ENCODE data around the gene GSTM1.
A peak's percentile ranks its signal among the peaks of the same experiment; 100 is the strongest.
"Not testable (repeated sequence)": the region's sequence is repeated elsewhere in the genome, so short reads cannot be mapped to it uniquely, and the experiment has no call there.

GSTM1 gene

GRCh38 chr1:109704173-109704572, 16.6 kb downstream of the GSTM1 start:
- DNase-seq = no peak

DNA sequence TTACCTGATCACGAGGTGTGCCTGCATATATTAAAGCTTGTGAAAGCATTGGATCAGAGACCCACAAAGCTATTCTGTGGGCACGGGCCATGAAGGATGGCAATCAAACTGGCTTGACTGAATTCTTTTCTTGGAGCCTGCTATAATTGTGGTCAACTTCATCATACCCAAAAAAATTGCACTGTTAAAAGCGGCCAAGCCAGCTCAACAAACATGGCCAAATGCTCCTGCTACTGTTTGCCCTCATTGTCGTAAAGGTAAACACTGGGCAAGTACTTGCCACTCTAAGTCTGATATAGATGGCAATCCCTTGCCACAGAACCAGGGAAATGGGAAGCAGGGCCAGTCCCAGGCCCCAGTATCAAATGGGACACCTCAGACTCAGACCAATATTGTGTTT, 17.8 kb downstream of the GSTM1 start:
- DNase-seq = no peak

- not testable (repeated sequence) for DNase-seq
These were observed 21.3 kb downstream of the GSTM1 start for GRCh38 chr1:109708949-109709348.

GRCh38 chr1:109709822-109710221, 22.2 kb downstream of the GSTM1 start:
- DNase-seq = not testable (repeated sequence)

DNA sequence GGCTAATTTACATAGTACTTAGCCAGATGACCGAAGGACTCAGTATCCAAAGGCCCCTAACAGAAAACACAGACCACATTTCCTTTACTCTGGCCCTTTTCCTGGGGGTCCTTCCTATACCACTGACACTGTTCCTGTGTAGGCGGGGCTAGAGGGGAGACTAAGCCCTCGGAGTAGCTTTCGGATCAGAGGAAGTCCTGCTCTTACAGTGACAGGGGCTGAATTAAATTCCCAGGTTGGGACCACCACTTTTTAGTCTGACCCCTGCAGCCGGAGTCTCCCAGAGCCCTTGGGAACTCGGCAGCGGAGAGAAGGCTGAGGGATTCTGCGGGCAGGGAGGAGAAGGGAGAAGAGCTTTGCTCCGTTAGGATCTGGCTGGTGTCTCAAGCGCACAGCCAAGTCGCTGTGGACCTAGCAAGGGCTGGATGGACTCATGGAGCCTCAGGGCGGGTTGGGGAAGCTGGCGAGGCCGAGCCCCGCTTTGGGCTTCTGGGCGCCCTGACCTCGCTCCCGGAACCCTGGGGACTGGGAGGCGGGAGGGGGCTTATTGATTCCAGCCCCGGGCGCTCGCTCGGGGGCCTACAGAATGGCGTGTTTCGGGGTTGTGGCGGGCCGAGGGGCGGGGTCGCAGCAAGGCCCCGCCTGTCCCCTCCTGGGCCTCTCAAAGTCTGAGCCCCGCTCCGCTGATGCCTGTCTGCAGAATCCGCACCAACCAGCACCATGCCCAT, 24.1 kb downstream of the GSTM1 start, which contains the start of gene GSTM5:
Gene GSTM5 (plus strand): TSS at position 659 of the 728 bp plus-strand sequence. CDS start 62 bp downstream, at position 721.
- DNase-seq = peak; percentile 28

- DNase-seq = no peak
These were observed 24.8 kb downstream of the GSTM1 start for GRCh38 chr1:109712321-109712864.

DNA sequence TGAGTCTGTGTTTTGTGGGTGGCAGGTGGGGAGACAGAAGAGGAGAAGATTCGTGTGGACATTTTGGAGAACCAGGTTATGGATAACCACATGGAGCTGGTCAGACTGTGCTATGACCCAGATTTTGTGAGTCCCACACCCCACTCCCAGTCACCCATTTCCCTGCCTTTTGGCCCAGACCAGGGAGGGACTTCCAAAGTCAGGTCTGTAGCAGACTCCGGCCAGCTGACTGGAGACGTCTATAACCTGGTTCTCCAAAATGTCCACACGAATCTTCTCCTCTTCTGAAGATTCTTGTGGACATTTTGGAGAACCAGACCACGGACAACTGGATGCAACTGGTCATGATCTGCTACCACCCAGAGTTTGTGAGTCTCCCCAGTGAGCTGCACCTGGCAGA, 26.0 kb downstream of the GSTM1 start:
- no peak for DNase-seq

DNA sequence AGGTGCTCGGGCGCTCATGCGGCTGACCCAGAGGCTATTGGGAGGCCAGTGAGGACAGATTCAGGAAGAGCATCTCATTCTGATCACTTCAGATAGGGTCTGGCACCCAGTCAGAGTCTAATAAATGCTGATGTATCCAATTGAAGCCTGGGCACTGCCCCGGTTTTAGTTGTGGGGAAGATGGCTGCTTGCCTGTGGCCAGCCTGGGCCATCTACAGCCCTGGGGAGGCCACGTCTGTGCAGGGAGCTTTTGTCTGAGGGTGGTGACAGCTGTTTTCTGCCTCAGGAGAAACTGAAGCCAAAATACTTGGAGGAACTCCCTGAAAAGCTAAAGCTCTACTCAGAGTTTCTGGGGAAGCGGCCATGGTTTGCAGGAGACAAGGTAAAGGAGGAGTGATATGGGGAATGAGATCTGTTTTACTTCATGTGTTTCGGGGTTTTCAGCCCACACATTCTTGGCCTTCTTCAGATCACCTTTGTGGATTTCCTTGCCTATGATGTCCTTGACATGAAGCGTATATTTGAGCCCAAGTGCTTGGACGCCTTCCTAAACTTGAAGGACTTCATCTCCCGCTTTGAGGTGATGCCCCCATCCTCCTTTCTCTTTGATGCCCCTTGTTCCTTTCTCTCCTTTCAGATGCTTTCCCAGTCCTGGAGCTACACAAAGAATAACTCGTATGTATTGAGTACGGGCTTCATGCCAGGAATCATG, 27.2 kb downstream of the GSTM1 start:
- DNase-seq = no peak

- no peak for DNase-seq
These were observed 28.5 kb downstream of the GSTM1 start for GRCh38 chr1:109716121-109716520.

GRCh38 chr1:109716570-109717090, 29.0 kb downstream of the GSTM1 start:
- DNase-seq = no peak

- DNase-seq = no peak
These were observed 30.1 kb downstream of the GSTM1 start for GRCh38 chr1:109717729-109718128.

DNA sequence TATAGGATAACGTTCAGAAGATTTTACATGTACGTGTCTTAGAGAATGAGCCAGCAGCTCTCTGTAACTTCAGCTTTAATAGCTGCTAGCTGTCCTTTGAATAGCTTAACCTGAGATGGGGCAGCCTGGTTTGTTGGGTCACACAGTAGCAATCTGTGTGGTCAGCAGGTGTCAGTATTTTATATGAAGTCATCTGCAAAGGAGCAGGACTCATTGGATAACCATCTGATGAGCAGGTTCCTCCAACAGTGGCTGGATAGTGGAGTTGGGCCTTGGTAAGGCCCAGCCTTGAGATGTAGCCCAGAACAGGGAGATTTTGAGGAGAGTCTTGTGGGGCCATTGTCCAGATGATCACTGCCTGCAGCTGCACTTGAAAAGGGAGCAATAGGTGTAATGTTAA, 30.9 kb downstream of the GSTM1 start:
- no peak for DNase-seq

- DNase-seq = no peak
These were observed 31.8 kb downstream of the GSTM1 start for GRCh38 chr1:109719337-109719837.

GRCh38 chr1:109721042-109721441, 33.4 kb downstream of the GSTM1 start:
- no peak for DNase-seq

DNA sequence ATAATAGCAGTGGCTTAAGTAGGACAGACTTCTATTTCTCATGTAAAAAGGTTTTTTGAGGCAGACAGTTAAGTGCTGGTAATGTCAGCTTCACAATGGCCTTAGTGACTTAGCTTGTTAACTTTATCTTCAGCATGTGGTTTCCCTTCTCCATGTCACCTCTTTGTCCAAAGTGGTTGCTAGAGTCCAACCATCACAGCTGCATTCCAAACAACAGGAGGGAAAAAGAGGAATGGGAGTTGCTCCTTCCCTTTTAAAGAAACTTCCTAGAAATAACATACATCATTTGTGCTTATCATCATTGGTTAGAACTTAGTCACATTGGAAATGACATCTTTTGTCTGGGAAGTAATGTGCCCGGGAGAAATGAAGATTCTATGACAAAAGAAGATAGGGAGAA, 34.4 kb downstream of the GSTM1 start:
- DNase-seq = no peak

DNA sequence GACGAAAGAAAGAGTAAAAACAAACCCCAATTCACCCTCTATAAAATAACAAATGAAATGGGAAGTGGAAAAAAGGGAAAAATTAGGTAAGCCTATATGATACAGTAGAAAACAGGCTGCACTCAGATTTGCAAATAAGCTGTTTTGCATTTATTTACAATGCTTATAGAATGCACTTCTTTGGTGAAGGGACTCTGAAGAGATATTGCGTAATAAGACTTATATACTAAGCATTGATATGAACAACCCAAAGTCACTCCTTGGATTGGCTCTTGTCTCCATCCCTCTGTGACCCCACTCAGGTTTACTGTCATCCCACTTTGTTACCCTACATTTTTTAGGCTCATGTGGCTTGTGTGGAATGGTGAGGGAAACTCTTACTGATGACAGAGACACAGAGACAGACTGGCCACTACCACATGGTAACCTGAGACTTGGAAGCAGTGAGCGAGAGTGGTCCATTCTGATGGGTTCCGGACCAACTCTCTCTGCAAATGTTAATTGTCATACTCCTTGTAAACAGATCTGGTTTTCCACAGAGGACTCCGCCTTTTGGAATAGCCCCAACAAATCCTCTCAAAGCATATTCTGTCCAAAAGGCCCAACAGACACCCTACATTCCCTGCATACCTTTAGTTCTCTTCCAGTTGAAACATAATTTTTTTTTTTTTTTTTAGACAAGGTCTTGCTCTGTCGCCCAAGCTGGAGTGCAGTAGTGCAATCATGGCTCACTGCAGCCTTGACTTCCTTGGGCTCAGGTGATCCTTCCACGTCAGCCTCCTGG, 35.5 kb downstream of the GSTM1 start:
- DNase-seq = no peak

- no peak for DNase-seq
These were observed 37.3 kb downstream of the GSTM1 start for GRCh38 chr1:109724933-109725332.

DNA sequence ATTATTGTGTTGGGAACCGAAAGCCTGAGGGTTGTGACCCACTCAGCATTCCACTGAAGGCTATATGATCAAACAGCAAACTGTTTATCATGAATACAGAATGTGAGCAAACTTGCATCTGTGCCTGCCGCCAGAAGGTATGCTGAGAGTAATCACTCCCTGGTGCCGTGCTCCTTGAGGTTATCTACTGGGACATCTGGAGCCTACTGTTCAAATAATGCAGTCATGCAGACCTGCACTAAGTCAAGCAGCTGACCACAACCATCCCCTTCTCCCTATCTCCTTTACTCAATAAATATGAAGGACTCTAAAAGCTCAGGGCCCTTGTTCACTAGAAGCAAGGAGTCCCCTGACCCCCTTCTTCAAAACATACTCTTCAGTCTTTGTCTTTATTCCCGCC, 37.9 kb downstream of the GSTM1 start:
- no peak for DNase-seq

DNA sequence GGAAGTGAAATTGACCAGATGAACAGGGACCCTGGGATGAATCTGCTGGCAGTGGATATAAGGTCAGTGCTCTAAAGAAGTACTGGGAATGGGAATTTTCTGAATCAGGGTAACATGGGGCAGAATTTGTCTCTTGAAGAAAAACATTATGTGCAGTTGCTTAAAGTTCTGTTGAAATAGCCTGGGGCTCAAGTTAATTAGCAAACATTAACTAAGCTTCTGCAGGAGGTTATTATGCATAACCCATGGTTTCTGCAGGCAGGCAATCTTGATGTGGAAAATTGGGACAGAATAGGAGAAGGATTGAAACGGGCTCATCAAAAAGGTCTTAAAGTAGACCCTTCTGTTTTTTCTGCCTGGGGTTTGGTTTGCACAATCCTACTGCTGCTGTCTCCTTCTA, 38.4 kb downstream of the GSTM1 start:
- DNase-seq = no peak

DNA sequence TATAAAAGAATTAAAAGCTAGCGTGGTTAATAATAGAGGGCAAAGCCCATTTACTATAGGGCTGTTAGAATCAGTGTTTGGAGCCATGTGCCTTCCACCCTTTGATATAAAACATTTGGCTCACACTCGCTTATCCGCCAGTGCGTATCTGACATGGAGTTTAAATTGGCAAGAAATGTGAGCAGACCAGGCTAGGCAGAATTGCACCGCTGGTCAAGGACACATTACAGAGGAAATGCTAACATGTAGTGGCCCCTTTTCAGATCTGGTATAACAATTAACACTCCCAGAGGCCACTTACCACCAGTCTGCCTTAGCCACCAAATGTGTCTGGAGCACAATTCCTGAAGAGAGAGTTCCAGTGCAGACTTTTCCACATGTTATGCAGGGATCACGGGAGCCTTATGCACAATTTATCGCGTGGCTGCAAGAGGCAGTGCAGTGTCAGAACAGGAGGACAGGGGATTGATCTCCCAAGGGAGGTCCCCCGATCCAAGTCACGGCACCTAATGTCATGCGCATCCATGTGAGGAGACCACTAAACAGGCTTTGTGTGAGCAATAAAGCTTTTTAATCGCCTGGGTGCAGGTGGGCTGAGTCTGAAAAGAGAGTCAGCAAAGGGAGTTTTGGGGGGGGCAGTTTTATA, 39.2 kb downstream of the GSTM1 start:
- DNase-seq = no peak

- no peak for DNase-seq
These were observed 41.3 kb downstream of the GSTM1 start for GRCh38 chr1:109728870-109729269.

DNA sequence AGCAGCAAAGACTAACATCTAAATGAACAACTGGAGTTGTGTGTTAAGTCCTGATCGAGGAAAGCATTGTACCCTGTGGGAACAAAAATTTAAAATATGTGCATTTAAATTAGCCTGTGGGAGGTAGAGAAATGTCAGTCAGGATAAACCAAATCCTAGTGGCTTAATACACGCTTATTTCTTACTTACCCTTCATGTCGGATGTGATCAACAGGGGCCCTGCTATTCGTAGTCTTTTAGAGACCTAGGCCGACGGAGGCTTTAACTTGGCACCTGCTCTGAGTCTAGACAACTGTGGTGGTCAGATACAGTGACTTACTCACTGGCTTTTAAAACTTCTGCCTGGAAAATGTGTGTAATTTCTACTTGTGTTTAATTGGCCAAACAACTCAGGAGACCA, 43.0 kb downstream of the GSTM1 start:
- DNase-seq = no peak

Data from CD4-positive, alpha-beta T cell treated with Interleukin-17A for 4 hours (primary cell).